Peyer's patch (tissue), 4 donors: ENCODE measurements around the gene RAP2C.
"Not testable (repeated sequence)": the region's sequence is repeated elsewhere in the genome, so short reads cannot be mapped to it uniquely, and the experiment has no call there.

Source experiments
- CTCF ChIP-seq, 6 experiments: fragments of 450-650 bp in 4 of 6; fragments of 200-600 bp in 2 of 6; sonication (generic) in 1 of 6; IDR thresholded peaks; one replicate each; pipeline ENCODE4 v1.5.1; 2017 to 2019; ENCODE audit warnings: antibody characterized with exemption in 6 of 6, mild to moderate bottlenecking in 3 of 6, moderate library complexity in 1 of 6
- POLR2A ChIP-seq, 2 donors: fragments of 450-650 bp; IDR thresholded peaks; one replicate each; pipeline ENCODE4 v1.5.1; 2017; ENCODE audit warnings: antibody characterized with exemption in 2 of 2, mild to moderate bottlenecking in 2 of 2, moderate library complexity in 2 of 2

GRCh38 chrX:132163094-132163493 is 56.2 kb downstream of the RAP2C start:
- not testable (repeated sequence) for TF ChIP-seq POLR2A, CTCF (IDR thresholded peaks at IDR 0.05)
